ENCODE data around the gene HIPK2.
A peak's percentile ranks its signal among the peaks of the same experiment; 100 is the strongest.

The HIPK2 gene

DNA sequence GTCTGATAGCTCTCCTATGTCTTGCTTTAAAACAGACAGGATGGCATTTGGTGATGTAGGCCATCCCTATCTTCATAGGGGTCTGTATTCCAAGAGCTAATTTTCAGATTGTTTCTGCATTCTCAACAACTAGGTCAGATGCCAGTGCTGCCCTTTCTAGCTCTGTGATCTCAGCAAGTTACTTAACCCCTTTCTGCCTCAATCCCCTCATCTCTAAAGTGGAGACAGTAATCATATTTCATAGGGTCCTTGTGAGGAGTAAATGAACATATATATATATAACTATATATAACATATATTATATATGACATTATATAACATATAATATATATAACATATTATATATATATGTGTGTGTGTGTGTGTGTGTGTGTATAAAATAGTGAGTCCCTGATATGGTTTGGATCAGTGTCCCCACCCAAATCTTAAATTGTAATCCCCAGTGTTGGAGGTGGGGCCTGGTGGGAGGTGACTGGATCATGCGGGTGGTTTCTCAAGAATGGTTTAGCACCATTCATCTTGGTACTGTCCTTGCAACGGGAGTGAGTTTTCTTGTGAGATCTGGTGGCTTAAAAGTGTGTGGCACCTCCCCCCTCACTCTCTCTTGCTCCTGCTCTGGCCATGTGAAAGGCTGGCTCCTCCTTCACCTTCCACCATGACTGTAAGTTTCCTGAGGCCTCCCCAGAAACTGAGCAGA, 45.2 kb downstream of the HIPK2 start:
- no peak for DNase-seq

GRCh38 chr7:139731802-139732470, 45.9 kb downstream of the HIPK2 start:
- peak; percentile 92 to 95 for DNase-seq

DNA sequence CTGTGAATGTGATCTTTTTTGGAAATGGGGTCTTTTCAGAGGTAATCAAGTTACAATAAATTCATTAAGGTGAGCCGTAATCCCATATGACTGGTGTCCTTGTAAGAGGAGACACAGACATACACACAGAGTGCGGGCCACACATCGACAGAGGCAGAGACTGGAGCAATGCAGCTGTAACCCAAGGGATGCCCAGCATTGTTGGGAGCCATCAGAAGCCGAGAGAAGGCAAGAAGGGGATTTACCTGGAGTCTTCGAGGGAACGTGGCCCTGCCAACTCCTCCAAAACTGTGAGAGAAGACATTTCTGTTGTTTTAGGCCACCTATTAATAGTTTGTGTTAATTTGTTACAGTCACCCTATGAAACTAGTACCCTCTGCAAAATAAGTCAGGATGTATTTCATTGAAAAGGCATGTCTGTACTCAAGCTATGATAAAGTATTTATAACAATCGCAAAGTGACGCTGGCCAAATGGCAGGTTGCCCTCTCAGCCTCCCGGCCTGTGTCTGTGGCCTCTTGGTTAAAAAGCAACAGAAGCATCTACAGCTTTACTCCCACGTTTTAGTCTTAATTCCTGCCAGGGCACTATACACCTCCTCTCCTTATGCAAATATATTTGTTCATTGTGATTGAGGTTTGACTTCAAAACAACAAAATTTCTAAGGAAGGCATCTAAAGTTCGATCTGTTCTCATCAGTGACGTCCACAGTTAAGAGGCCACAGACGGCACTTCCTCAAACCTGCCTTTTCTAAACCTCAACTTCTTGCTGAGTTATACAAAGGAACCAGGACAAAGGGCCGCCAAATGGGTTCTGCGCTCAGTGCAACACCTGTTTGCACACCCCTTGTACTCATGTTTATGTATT, 46.8 kb downstream of the HIPK2 start:
- DNase-seq = peak; percentile 63 to 69

DNA sequence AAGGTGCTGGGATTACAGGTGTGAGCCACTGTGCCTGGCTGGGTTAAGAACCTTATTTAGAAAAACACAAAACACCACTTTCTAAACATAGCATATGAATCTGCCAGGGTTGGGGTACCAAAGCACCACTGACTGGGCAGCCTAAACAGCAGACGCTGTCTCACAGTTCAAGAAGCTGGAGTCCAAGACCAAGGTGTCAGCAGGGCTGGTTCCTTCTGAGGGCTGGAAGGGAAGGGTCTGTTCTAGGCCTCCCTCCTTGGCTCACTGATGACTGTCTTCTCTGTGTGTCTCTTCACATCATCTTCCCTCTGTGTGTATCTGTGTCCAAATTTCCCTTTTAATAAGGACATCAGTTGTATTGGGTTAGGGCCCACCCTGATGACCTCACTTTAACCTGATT, 49.6 kb downstream of the HIPK2 start:
- no peak for DNase-seq

DNA sequence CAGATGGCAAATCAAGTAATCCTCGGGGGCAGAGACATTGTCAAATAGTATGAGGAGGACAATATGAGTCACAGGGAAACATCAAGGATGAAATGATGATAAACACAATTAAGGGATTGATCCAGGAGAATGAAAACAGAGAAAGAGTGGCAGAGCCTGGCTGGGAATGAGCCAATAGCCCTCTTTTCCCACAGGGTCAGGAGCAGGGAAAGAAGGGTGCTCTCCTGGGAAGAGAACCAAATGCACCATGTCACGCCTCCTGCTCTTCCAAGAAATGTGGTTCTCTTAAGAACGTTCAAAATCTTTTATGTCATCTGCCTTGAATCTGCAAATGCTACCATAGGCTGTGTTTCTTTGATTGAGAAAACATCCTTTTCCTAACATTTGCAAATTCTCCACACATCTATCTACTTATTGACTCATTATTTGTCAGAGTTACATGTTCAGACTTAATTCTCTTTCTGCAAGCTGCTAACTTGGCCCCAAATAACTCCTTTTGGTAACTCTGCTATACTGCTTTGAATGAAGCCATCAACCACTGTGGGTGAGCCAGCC, 50.6 kb downstream of the HIPK2 start:
- DNase-seq = no peak

GRCh38 chr7:139726485-139726869, 51.3 kb downstream of the HIPK2 start:
- peak; percentile 81 to 83 for DNase-seq

DNA sequence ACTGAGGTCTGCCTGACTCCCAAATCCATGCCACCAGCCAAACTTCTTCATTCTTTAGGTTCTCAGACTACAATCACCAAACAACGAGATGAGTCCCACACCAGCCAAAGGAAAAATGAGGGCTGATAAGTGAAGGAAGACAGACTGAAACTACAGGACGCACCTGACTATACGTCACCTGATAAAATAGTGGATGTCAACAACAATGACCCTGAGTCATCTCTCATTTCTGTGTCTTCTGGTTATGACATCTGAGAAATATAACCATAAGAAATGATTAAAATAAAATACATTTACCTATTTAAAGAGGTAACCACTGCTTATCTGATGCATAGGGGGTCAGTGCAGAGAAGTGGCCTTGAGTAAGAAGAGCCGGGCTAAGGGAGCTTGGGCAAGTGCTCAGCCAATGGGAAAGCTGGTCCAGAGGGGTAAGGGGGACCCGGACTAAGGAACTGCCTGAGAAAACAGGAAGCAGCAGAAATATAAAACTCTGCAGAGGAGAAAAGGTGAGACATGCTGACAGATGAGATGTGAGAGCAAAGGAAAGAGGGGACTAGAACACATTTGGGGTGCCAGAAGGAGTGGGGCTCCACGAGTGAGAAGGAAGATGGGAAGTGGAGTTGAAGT, 51.8 kb downstream of the HIPK2 start:
- no peak for DNase-seq

DNA sequence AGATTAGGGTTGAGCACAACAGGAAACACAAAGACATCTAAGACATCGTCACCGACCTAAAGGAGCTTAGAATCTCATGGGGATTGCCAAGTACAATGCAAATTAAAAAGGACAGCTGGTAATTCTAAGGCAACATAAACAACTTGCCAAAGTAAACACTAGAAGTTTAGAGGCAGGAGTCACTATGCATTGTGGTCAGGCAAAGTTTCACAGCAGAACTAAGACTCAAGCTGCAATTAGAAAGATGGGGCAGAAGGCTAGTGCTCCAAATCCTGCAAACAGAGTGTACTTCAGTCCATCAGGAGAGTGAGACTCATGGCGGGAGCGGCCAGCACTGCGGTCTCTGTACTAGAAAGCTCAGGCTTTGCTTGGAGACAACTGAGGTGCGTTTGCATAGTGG, 52.7 kb downstream of the HIPK2 start:
- no peak for DNase-seq

DNA sequence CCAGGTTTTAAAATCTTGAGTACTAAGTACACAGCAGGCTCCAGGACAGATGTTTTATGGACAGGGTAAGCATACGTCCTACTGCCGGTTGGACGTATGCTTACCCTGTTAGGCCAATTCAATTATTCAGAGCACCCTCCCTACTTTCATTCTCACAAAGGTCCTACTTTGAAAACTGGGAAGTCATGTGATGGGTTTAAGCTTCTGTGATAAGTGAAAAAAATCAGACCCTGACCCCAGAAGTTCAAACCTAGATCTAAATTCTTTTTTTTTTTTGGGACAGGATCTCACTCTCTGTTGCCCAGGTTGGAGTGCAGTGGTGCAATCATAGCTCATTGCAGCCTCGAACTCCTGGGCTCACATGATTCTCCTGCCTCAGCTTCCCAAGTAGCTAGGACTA, 55.2 kb downstream of the HIPK2 start:
- DNase-seq = no peak

DNA sequence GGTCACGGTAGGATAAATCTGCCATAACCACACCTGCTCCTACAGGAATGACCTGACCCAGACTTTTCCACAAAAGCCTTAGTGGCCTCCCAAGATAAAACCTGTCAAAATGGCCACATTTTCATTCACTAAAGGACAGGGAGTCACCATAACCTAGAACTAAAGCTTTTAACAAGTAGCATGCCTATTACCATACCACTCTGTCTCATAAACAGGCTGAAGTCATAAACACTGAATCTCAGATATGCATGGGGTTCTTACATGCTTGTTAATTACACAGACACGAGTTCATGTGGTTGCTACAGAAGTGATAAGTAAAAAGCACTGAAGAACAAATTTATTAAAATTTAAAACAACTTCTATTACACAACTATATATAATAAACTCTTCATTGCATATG, 56.0 kb downstream of the HIPK2 start:
- no peak for DNase-seq

GRCh38 chr7:139721417-139721816, 56.4 kb downstream of the HIPK2 start:
- DNase-seq = no peak

GRCh38 chr7:139720705-139721231, 57.0 kb downstream of the HIPK2 start:
- peak in 1 of 2 donors; percentile 53 for DNase-seq

GRCh38 chr7:139720186-139720585, 57.6 kb downstream of the HIPK2 start:
- DNase-seq = no peak

DNA sequence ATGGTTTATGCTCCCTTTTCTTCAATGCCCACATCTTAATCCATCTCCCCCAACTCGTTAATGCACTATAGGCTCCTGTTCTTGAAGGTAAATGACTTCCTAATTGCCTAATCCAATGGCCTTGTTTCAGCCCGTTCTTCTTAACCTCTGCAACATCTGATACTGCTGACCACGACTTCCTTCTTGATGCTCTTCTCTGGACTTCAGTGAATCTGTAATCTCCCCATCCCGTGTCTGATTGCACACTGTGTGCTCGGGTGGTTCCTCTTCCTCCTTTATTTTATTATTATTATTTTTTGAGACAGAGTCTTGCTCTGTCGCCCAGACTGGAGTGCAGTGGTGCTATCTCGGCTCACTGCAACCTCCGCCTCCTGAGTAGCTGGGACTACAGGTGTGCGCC, 58.9 kb downstream of the HIPK2 start:
- DNase-seq = peak; percentile 83 to 92

- DNase-seq = no peak
Measured at GRCh38 chr7:139718141-139718540, 59.7 kb downstream of the HIPK2 start.

DNA sequence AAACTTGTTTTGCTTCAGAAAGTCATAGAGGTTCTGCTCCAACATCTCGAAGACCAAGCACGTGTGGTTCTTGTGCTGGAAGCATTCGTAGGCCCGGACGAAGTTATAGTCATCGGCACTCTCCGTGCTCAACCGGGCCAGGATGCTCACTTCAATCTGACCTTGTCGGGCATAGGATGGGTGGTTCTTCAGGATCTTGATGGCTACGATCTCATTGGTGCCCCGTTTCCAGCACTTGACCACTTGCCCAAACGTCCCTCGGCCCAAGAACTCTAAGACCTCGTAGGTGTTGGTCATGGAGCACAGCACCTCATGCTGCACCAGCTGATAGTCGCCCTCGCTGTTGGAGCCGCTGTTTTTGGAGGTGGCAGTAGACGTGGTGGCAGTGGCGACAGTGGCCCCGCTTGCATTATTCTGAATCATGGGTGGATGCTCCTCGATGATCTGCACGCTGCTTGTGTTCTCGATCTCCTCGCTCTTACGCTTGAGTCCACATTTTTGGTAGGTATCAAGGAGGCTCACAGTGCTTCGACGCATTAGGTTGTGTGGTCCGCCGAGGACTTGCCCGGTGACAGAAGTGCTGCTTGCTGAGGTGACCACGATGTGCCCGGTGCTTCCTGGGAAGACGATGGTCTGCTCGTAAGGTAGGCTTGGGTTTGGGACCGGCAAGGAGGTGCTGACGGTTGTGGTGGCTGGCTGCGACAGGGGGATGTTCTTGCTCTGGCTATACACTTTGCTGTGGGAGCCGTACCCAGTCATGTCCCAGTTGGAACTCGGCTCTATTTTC, 61.4 kb downstream of the HIPK2 start:
- no peak for DNase-seq

DNA sequence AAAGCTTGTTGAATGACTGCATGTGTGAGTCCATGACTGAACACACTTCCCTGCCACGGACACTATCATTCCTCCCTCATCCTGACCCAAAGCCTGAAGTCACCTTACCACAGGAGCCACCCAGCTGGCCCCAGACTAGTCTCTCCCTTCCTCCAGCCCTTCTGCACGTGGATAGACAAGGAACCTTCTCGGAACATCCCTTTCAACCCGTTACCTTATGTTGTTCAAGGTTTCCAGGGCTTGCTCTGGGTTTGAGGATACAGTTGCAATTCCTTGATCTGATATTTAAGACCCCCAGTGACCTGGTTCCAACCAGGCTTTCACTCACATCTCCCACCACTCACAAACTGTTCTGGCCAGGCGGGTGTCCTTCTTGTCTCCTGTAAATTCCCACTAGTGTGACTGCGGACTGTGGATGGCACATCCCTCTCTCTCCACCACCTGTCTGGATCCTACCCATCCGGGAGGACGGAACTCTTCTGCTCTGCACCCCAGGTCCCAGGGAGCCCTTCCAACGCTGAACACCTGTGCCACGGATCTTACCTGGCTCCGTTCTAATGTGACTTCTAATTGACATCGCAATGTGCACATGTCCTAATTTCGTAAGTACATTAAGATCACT, 62.5 kb downstream of the HIPK2 start:
- DNase-seq = no peak

DNA sequence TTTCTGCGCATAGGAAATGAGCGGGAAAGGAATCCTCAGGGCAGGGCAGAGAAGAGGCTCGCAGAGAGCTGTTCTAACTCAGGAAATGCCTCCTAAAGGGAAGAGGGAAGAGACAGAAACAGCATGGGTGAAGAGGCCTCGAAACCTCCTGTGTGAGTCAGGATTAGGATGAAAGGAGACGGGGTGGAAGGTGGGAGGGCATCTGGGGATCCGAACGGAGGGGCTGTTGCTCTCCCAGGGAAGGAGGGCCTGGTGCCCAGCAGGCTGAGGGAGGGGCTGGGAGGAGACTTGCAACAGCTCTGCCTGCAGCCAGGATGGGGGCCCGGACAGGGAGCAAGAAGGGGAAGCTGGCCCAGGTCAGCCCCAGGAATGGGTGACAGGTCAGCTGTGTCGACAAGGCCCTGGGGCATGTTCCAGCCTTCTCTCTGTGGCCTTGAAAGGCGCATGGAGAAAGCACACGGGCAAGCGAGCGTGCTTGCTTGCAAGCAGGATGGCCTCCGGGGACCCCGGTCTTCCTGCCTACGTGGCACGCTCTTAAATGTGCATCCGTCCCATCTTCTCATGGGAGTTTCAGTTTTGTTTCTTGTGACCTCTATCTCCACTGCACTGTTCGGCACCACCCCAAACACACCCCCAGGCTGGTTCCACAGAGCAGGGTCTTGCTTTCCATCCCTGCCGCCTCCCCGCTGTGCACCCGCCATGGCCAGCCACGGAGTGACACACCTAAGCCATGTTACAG, 63.5 kb downstream of the HIPK2 start:
- no peak for DNase-seq

DNA sequence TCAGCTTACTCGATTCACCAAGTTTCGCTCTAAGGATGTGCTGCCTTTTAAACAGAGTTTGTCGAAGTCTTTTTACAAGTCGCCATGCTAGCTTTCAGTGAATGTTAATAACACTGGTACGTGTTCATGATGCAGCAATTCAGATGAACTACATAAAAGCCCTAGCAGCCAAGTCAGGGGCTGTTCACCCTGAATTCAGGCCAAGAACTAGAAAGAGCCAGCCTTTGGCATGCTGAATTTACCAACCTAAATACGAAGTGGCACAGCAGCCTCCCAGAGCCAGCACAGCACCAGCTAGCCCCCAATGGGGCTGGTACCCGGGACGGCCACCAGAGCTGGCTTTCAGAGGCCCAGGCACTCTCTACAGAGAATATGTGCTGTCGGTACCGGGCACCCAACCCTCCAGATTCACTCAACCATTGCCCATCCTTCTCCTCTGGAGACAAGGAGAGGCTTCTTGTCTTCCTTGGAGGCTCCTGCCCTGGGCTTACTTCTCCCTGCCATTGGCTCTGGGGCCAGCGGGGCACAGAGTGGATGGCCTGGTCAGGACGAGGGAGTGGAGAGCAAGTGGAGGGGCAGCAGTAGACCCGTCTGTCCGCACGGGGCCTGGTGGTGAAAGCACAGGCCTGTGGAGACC, 64.2 kb downstream of the HIPK2 start:
- DNase-seq = no peak

- DNase-seq = no peak
Measured at GRCh38 chr7:139713061-139713460, 64.7 kb downstream of the HIPK2 start.
